ENCODE data around the gene SNRPA1.

- no peak for TF ChIP-seq CTCF (IDR thresholded peaks at IDR 0.05; ENCODE audit: low read depth, low read length)
- no peak for TF ChIP-seq EZH2phosphoT487 (IDR thresholded peaks at IDR 0.05; ENCODE audit: low read depth)
Observed at GRCh38 chr15:101250873-101251829, 43.9 kb downstream of the SNRPA1 start.
